Peyer's patch (tissue), 4 donors: ENCODE results near the gene RHBDL1.
A peak's percentile ranks its signal among the peaks of the same experiment; 100 is the strongest.

ENCODE experiments used
- CTCF ChIP-seq, 6 experiments: fragments of 450-650 bp in 4 of 6; fragments of 200-600 bp in 2 of 6; sonication (generic) in 1 of 6; IDR thresholded peaks; one replicate each; pipeline ENCODE4 v1.5.1; 2017 to 2019; ENCODE audit warnings: antibody characterized with exemption in 6 of 6, mild to moderate bottlenecking in 3 of 6, moderate library complexity in 1 of 6
- POLR2A ChIP-seq, 2 donors: fragments of 450-650 bp; IDR thresholded peaks; one replicate each; pipeline ENCODE4 v1.5.1; 2017; ENCODE audit warnings: antibody characterized with exemption in 2 of 2, mild to moderate bottlenecking in 2 of 2, moderate library complexity in 2 of 2

GRCh38 chr16:661184-661821 lies 14.2 kb upstream of the RHBDL1 start:
- peak in 2 of 6 experiments; percentile 11 to 24 for TF ChIP-seq CTCF (IDR thresholded peaks at IDR 0.05)
- no peak for TF ChIP-seq POLR2A (IDR thresholded peaks at IDR 0.05)
